IPS DF 4.7 (cell line): ENCODE measurements around the gene TMEM243.
"Not testable (repeated sequence)": the region's sequence is repeated elsewhere in the genome, so short reads cannot be mapped to it uniquely, and the experiment has no call there.

Experiments used
- DNase-seq: peaks from one replicate; pipeline ENCODE4 v3.0.0-alpha.2; 2013; ENCODE audit warnings: low spot score; ENCODE audit errors: extremely low read depth

Gene TMEM243, protein sequence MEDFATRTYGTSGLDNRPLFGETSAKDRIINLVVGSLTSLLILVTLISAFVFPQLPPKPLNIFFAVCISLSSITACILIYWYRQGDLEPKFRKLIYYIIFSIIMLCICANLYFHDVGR

DNA sequence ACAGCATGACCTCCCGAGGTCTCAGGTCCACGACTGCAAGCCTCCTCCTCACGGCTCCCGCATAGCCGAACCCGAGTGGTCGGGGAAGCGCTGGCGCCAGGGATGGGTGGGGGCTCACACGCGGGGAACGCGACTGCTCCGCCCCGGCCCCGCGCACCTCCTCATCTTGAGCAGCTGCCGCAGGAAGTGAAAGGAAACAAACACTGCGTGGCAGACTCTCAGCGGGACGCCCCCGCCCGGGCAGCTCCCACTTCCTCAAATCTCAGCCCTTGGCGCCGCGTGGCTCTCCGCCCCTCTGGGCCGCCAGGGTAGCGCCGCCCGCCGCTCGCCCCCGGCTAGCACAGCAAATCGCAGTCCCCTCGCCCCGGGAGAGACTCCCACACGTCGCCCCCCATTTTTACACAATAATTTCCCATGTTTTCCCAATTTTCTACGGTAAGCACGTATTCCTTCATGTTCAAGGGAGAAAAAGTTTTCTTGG lies at the start of gene TMEM243:
TSS of gene TMEM243 (minus strand) at position 188 of the 481 bp plus-strand sequence. CDS start 229 bp downstream, outside the sequence.
- no peak for DNase-seq

DNA sequence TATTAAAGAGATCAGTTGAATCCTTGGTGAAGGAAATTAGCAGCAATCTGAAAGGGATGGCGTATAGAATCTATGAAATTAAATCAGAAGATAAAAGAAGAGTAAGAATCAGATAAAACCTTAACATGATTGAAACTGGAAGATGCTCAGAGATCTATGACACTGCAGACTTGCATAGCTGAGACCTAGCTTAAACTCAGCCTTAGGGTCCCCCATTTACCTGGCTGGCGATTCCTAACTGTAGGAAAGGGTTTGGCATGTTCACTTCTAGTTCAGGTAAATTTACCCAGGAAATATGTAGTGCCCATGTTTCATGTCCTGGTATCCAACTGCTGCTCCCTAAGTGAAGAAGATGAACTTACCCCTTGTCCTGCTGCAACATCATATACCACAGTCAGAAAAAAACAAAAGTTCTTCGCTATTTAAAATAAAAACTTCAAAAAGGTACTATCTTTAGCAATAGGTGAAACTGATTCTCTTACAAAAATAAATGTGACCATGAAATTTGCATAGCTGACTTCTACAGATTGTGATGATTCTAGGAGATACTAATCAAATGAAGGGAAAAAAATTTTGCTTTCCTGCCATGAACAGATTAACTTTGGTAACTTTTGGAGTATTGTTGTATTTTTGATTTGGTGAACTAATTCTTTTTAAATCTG lies 47.8 kb upstream of the TMEM243 start:
- DNase-seq = no peak

DNA sequence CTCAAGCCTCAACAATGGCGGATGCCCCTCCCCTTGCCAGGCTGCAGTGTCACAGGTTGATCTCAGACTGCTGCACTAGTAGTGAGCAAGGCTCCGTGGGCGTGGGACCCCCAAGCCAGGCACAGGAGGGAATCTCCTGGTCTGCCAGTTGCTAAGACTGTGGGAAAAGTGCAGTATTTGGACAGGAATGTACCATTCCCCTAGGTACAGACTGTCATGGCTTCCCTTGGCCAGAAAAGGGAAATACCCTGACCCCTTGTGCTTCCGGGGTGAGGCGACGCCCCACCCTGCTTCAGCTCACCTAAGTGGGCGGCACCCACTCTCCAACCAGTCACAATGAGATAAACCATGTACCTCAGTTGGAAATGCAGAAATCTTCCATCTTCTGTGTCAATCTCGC lies 44.0 kb upstream of the TMEM243 start:
- no peak for DNase-seq

DNA sequence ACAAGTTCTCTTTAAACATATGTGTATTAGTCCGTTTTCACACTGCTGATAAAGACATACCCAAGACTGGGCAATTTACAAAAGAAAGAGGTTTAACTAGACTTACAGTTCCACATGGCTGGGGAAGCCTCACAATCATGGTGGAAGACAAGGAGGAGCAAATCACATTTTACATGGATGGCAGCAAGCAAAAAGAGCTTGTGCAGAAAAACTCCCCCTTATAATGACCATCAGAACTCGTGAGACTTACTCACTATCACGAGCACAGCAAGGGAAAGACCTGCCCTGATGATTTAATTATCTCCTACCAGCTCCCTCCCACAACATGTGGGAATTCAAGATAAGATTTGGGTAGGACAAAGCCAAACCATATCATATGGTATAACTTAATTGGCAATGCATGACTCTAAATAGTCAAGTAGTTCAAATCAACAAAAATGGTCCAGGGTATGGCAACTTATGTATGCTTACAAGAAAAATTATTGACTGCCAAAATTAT lies 34.1 kb upstream of the TMEM243 start:
- no peak for DNase-seq

DNA sequence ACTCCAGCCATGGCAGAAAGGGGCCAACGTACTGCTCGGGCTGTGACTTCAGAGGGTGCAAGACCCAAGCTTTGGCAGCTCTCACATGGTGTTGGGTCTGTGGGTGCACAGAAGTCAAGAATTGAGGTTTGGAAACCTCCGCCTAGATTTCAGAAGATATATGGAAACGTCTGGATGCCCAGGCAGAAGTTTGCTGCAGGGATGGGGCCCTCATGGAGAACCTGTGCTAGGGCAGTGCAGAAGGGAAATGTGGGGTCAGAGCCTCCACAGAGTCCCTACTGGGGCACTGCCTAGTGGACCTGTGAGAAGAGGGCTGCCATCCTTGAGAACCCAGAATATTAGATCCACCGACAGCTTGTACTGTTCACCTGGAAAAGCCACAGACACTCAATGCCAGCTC lies 26.1 kb upstream of the TMEM243 start:
- not testable (repeated sequence) for DNase-seq

DNA sequence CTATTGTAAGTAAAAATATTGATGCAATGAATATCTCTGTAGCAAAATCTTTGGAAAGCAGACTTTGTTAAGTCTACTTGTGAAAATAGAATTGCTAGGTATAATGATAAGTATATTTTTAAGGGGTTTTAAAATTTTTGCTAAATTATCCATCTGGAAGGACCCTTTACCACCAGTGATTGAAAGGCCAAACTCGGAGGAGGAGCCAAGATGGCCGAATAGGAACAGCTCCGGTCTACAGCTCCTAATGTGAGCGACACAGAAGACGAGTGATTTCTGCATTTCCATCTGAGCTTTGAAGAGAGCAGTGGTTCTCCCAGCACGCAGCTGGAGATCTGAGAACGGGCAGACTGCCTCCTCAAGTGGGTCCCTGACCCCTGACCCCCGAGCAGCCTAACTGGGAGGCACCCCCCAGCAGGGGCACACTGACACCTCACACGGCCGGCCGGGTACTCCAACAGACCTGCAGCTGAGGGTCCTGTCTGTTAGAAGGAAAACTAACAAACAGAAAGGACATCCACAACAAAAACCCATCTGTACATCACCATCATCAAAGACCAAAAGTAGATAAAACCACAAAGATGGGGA lies 19.0 kb upstream of the TMEM243 start:
- DNase-seq = not testable (repeated sequence)

DNA sequence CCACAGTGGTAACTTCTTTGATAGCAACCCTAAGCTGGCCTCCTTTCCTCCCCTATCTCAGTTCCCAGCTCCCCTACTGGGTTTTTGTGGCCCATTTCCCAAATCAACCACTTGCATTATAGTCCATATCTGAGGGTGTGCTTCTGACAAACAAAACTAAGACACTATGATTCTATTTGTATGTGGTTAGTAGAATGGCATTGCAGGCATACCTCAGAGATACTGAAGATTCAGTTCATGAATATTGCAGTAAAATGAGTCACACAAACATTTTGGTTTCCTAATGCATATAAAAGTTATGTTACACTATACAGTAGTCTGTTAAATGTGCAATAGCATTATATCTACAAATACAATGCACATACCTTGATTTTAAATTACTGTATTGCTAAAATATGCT lies 15.4 kb upstream of the TMEM243 start:
- no peak for DNase-seq

DNA sequence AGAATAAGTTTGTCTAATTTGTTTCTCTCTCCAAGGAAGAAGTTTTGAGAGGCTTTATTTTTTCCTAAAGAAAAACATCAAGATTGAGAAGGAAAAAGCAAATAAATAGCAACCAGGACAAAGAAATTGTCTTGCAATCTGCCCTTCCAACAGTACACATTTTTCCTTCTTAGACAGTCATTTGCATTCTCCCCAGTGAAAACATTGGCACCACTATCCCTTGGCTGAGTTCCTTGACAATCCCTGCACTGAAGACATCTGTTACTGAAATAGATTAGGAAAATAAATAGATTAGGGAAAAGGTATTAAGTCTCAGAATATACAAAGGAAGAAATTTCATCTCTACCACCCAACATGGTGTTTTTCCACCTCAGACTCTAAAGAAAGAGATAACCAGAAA lies 12.2 kb upstream of the TMEM243 start:
- DNase-seq = no peak

DNA sequence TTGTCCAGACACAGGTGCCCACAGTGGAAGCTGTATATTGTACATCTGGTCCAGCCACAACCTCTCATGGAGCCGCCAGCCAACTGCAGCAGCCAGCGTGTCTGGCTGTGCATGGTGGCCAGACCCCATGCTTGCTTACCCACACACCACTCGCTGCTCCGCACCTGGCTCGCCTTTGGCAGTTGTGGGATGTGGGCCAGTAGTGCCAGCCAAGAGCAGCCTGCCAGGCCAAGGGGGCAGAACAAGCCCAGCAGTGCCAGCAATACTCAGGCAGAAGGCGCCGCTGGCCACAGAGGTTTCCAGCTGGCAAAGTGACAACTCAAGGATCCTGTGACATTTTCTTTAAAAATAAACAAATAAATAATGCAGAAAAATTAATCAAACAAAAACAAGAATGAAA lies 11.7 kb upstream of the TMEM243 start:
- no peak for DNase-seq

DNA sequence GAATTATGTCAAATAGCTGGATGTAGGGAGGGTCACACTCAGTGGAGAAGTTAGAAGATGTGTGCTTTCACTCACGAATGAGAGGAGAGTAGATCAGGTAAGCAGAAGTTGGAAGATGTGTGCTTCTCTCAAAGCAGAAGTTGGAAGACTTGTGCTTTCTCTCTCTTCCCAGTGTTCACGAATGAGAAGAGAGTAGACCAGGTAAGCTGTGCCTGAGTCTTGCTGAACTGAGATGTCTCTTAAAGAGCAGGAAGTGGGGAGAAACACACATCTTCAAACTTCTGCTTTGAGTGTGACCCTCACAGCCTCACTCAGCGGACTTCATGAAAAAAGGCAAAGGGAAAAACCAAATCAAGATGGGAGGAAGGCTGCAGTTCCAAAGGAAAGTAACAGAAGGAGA lies 7.0 kb upstream of the TMEM243 start:
- DNase-seq = no peak

DNA sequence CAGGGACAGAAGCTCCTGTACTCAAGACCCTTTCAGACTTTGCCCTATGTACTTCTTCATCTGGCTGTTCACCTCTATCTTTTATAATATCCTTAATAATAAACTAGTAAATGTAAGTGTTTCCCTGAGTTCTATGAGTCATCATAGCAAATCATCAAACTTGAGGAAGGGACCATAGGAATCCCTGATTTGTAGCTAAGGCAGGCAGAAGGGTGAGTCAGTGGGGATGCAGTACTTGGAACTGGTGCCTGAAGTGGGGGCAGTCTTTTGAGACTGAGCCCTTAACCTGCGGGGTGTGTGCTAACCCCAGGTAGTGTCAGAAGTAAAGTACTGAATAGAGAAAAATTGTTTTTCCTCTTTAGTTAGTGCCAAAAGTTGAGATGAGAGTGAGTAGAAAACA lies 6.2 kb upstream of the TMEM243 start:
- DNase-seq = no peak

DNA sequence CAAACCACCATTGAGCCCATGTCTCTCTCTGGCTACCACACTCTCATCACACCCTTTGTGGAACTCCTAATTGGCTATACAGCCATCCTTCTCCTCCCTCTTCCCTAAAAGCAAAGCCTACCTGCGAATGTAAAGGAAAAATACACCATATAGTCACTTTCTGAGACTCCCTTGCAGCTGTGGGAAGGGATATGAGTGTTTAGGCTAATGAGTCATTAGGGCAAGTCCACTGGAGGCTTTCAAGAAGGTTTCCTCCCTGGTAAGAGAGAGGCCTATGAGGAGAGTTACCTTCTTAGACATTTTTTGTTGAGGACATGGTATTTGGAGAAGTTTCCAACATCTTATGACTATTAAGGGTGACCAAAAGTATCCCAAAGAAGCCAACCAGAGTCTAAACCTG lies 4.1 kb upstream of the TMEM243 start:
- no peak for DNase-seq

DNA sequence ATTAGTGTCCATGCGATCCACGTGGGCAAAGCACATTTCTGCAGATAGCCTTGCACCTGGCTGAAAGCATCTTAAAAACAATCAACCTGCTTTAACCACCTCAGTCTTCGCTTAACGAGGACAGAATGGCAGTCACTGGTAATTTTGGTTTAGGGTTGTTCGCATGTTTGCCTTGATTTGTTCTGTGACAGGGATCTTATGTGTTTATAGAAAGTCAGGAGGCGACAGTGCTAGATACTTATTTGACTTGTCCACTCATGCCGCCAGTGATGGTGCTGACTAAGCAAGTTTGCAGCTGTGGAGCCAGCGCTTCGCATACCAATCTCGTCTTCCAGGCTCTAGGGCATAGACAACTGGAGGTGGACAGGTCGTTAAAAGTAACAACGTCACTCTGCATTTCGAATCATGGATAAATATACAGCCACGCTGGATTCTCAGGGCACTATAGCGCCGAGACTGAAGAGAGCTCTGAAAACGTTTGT lies 1.2 kb upstream of the TMEM243 start:
- no peak for DNase-seq

DNA sequence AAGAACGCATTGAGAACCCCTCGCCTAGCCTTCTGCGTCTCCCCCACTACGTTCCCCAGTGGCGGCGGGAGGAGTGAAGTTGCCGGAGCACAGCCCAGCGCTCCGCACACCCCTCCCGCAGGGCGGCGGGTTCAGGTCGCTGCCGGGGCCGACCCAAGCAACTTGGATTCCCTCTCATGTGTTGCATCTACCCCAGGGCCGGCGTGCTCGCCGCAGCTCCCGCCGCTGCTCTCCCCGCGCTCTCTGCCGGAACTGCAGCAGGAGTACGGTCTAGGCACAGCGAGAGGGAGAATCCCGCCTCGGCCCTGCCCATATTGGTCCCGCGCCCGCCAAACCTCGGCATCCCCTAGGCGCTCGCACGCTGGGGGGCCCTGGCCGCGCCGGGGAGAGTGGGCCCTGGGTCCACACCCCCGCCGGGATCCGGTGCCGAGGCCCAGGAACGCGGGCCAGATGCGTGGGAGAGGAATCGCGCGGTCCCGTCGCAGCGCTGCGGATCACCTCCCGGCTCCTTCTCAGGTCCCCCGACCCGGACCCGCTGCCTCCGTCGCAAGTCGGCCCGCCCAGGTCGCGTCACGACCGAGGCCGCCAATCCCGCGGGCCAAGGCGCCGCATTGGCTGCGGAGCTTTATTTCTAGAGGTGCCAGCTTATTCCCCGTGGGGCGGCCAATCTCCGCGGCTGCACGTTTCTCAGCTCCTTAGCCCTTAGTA lies 648 bp upstream of the TMEM243 start:
- DNase-seq = no peak

DNA sequence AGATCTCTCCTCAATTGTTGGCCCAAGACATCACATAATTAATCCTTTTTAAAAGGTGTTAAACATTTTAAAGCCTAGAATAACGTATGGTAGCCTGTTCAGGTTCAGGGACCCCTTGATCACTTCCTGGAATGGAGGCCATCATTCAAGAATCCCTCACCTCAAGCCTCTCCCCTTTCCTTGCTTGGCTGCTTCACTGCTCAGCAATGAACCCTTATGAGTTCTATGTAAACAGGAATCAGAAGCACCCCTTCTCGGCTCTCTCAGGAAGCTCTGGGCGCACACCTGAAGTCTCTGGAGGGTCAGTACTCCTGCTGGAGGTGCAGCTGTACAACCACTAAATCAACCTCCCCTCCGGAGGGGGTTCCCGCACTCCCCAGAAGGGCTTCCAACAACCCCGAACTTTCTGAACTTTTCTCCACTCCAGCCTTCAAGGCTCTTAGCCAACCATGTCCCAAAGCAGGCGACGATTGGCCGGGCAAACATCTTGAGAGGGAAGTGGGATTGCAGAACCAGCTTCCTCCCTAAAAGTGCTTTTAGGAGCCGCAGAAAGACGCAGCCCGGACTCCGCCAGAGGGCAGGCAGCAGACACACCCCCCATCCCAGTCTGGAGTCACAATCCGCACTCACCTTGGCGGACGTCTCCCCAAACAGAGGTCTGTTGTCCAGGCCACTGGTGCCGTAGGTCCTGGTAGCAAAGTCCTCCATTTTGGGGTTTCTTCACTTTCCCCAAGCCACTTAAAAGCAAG lies 562 bp downstream of the TMEM243 start:
- DNase-seq = no peak

DNA sequence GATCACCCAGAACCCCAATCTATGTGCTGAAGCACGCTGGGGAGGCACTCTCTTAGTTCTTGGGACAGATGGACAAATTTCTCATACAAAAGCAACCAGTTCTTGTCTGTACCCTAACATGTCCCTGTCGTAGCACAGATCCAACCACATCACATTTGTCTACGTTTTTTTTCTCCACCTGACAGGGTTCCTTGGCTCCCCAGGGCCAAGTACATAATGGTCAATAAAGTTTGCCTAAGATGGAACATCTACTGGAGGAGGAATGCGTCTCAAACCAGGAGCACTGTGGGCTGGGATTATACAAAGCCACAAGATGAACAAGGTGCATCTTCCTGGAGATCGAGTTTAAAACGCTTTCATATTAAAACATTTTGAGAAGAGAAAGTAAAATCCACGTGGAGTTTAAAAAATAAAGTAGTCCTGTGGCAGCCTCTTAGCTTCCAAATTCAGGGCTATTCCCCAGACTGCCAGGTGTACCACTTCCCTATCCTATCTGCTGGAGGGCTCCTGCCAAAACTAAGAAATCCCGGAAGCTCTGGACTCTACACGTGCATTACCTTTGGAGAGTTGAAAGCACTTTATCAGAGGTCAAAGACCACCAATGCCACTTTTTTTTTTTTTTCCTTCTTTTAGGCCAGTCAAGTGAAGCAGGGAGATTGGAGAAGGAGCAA lies 1.4 kb downstream of the TMEM243 start:
- no peak for DNase-seq

DNA sequence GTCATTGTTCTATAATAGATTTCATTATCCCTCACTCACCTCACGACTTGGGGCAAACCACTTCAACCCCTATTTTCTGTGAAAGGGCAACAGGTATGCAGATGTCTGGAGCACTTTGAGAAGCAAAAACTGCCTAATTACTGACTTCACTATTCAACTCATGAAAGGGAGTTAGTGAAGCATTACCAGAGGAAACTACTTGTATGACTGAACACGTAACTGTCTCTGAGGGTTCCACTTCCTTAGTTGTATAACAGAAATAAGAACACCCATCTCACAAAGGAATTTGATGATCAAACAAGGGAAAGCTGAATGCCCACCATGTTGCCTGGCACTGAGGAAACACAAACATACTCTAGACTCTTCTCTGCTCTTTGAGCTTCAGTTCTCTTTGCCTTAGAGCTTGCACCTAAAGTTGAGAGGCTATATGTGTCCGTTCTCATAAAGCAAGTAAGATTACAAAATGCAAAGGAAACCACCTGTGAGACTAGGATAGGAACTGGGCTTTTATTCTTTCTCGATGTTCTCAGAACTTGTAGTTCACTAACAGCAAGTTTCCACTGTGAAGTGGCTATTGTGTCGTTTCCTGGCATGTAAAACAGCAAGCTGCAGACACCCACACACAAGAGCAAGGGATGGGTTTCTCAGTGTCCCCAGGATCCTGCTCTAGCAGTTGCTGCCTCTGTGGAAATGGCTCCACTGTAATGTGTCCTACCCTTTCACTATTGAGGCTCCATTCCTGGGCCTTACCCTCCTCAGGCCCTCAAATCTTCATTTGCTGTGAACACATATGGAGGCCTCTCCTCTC lies 2.6 kb downstream of the TMEM243 start:
- DNase-seq = no peak

DNA sequence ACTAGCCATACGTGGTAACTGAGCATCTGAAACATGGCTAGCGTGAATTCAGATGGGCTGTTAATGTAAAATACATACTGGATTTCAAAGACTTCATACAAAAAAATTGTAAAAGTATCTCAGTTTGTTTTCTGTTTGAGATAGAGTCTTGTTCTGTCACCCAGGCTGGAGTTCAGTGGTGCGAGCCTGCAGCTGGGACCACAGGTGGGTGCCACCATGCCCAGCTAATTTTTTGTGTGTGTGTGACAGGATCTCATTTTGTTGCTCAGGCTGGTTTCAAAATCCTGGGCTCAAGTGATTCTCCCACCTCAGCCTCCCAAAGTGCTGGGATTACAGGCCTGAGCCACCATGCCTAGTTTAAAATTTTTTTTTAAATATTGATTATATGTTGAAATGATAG lies 4.5 kb downstream of the TMEM243 start:
- no peak for DNase-seq

DNA sequence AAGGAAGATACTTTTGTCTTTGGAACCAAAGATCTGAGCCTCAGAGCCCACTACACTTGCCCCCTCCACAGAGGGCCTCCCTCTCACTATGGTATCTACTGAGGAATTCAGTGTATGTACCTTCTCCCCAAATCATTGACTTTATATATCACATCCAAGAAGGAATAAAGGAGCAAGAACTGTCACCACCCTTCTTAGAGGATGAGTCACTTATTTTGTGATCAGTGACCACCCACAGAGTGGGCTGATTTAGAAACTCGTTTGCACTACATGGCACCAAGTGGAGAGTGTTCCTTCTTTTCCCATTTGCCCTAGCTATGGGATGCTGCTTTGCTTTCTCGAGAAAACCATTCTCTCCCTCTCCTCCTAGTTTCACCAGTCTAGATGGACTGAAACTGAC lies 5.7 kb downstream of the TMEM243 start:
- no peak for DNase-seq

DNA sequence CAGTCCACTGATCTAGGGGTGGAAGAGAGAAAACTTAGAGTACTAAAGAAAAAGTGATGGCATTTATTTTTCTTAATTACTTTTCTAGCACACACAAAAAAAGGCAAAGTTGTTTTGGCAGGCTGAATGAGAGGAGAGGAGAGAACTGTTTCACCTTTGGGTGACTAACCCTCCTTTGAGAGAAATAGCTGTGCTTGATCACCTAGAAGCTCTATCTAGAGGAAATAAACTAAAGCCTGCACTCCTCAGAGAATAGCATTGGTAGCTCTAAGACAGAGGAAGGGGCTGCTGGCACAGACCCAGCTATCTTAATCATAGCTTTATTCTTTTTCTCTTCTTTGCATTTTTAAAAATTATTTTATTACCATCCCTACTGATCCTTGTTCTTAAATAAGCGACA lies 6.3 kb downstream of the TMEM243 start:
- DNase-seq = no peak
